Type B pancreatic cell (in vitro differentiated cells): ENCODE results near the gene TBX10. TPM values are rescaled to one million over a fixed set of nuclear protein-coding genes. Genes with fewer than 3 reads are reported as not detected.

Experiments
- DNase-seq: peaks from one replicate; pipeline ENCODE4 v3.0.0; 2021; ENCODE audit warnings: mixed read lengths; ENCODE audit not compliant: unreplicated experiment; ENCODE audit errors: extremely low spot score
- H3K27ac Mint-ChIP-seq: 2 replicates; pipeline ENCODE4 v1.8.0; 2021; ENCODE audit warnings: mild to moderate bottlenecking, mixed read lengths
- H3K27me3 Mint-ChIP-seq: 2 replicates; pipeline ENCODE4 v1.8.0; 2021; ENCODE audit warnings: mixed read lengths
- H3K36me3 Mint-ChIP-seq: 2 replicates; pipeline ENCODE4 v1.8.0; 2021; ENCODE audit warnings: mixed read lengths
- H3K4me1 Mint-ChIP-seq: one replicate; pipeline ENCODE4 v1.8.0; 2021; ENCODE audit warnings: mixed read lengths; ENCODE audit not compliant: unreplicated experiment
- H3K4me3 Mint-ChIP-seq: 2 replicates; pipeline ENCODE4 v1.8.0; 2021; ENCODE audit warnings: mild to moderate bottlenecking, mixed read lengths
- H3K9me3 Mint-ChIP-seq: 2 replicates; pipeline ENCODE4 v1.8.0; 2021; ENCODE audit warnings: mixed read lengths
- total RNA-seq: library from RNA; stranded (reverse); gene quantifications from 2 replicates; pipeline ENCODE4 v1.2.1, GENCODE V29; 2021; ENCODE audit warnings: low replicate concordance
- TF ChIP-seq, protein P1 (sequence below): fragments of 200-600 bp; sonication (generic); conservative IDR thresholded peaks from 2 replicates; pipeline ENCODE4 v1.5.0; 2021; ENCODE audit warnings: antibody characterized with exemption, mild to moderate bottlenecking

Gene TBX10
- total RNA-seq, 1 donor from 2014 or later = not detected

- peak; percentile 66 for DNase-seq
- Mint-ChIP-seq H3K4me3 (no peak overlapping the region), H3K4me1 (peaks cover 13% of the 10 kb centered on the region), H3K9me3 (no peaks in the 10 kb centered on the region), H3K36me3 (no peaks in the 10 kb centered on the region), H3K27me3 (peaks cover 3% of the 10 kb centered on the region), H3K27ac (no peak overlapping the region)
- TF ChIP-seq, protein P1, sequence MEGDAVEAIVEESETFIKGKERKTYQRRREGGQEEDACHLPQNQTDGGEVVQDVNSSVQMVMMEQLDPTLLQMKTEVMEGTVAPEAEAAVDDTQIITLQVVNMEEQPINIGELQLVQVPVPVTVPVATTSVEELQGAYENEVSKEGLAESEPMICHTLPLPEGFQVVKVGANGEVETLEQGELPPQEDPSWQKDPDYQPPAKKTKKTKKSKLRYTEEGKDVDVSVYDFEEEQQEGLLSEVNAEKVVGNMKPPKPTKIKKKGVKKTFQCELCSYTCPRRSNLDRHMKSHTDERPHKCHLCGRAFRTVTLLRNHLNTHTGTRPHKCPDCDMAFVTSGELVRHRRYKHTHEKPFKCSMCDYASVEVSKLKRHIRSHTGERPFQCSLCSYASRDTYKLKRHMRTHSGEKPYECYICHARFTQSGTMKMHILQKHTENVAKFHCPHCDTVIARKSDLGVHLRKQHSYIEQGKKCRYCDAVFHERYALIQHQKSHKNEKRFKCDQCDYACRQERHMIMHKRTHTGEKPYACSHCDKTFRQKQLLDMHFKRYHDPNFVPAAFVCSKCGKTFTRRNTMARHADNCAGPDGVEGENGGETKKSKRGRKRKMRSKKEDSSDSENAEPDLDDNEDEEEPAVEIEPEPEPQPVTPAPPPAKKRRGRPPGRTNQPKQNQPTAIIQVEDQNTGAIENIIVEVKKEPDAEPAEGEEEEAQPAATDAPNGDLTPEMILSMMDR = peak; percentile 43
Observed at GRCh38 chr11:67648140-67648795, 8.7 kb upstream of the TBX10 start.

DNA sequence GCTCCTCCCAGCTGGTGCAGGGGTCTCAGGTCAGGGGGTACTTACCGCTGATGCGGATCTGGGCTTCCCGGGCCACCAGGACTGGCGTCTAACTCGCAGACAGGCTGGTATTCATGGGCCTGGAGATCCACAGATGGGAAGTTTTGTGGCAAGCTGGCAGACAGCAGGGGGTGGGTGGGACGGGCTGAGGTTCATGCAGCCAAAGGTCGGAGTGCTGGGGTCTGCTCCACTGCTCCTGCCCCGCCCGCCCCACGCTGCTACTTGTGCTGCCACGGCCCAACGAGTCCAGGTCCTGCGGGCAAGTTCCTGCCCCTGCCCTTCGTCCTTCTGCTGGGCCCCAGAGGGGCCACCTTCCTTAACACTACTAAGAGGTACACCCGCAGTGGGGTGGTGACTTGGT is 7.9 kb upstream of the TBX10 start:
- TF ChIP-seq, protein P1 = no peak
- Mint-ChIP-seq H3K36me3 (no peaks in the 10 kb centered on the region), H3K27ac (no peak overlapping the region), H3K27me3 (peaks cover 3% of the 10 kb centered on the region), H3K4me3 (no peak overlapping the region), H3K4me1 (peaks cover 9% of the 10 kb centered on the region), H3K9me3 (no peaks in the 10 kb centered on the region)
- DNase-seq = no peak

DNA sequence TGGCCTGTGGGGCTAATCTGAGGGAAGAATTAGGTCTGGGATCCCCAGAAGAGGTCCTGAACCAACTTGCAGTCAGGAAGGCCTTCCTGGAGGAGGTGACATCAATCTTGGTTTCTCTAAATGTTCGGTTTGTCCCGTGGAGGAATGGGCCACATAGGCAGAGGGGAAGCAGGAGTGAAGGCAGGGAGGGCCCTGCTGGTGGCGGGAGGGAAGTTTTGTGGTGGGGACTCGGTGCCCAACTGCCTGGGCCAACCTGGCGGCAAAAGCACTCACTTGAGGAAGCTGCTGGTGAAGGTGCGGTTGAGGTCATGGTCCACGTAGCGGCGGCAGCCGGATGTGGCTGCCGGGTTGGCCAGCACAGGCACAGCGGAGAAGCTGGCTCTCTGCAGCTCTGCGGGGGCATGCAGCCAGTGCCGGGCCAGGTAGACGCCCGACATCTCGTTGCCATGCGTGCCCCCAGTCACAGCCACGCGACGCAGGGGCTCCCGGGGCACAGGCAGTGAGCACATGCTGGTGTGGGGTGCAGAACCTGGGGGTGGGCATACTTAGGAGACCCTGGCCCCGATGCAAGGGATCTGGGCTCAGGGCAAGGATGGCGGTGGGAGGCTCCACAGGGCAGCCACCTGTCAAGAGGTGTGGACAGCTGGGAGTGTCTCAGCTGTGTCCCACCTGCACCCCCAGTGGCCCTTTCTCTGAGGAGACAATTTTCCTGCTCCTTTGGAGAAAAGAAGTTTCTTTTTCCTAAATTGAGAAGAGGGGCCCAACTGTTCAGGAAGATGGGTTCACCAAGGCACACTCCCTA is 7.2 kb upstream of the TBX10 start:
- Mint-ChIP-seq H3K36me3 (no peaks in the 10 kb centered on the region), H3K4me1 (peaks cover 3% of the 10 kb centered on the region), H3K4me3 (no peak overlapping the region), H3K27ac (no peak overlapping the region), H3K27me3 (peaks cover 3% of the 10 kb centered on the region), H3K9me3 (no peaks in the 10 kb centered on the region)
- TF ChIP-seq, protein P1 = no peak
- no peak for DNase-seq

DNA sequence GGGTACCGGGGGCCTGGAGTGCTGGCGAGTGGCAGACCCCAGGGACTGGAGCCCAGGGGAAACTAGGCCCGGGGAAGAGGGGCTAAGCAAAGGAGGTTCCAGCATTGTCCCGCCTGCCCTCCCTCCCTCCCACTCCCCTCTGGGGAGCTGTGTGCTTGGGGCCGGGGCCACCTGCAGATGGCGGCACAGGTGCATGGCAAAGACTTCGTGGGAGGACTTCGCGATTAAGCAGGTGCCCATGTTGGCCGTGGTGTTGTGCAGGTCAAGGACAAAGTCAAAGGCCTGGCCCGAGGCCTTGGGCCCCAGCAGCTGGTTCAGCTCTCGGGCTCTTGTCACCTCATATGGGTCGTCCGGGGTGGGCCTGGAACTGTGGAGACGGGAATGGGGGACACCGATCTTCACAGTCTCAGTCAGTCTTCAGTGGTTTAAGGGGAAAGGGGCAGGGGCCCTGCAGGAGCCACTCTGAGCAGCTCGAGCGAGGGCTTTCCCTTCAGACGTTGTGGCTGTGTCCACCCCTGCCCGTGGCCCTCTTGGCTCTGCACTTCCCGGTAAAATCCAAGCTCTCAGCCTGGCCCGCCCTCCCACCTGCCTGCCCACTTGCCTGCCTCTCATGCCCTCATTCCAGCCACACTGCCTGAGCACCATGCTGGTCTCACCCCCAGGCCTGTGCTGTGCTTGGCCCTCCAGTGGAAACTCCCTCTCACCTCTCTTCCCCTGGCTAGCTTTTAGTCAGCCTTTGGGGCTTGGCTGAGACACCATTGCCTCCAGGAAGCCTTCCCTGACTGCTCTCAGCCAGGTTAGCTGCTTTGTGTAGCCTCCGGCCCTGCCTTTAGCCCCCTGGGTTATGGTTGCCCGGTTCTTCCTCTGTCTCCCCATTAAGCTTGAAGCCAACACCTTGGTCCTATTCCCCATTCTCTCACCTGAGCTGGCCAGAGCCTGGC is 6.2 kb upstream of the TBX10 start:
- Mint-ChIP-seq H3K4me1 (peaks cover 3% of the 10 kb centered on the region), H3K27ac (no peak overlapping the region), H3K4me3 (no peak overlapping the region), H3K36me3 (no peaks in the 10 kb centered on the region), H3K9me3 (no peaks in the 10 kb centered on the region), H3K27me3 (peaks cover 3% of the 10 kb centered on the region)
- TF ChIP-seq, protein P1 = no peak
- DNase-seq = no peak
